SK-N-SH (cell line): ENCODE data around the gene SLC9C1. TPM values are rescaled to one million over a fixed set of nuclear protein-coding genes. Genes with fewer than 3 reads are reported as not detected.

ENCODE experiments used
- CTCF ChIA-PET: fragments of 300-600, 350-600 bp; formaldehyde crosslinking; extraction: SDS; loops from one replicate; lab custom pipeline; 2021; lab: Yijun Ruan, JAX
- POLR2A ChIA-PET: fragments of 350-600 bp; sonication (Branson Sonifier 250); formaldehyde crosslinking; extraction: SDS; loops from one replicate; lab custom pipeline; 2020; ENCODE audit warnings: antibody characterized with exemption, inconsistent platforms; lab: Yijun Ruan, JAX
- DNase-seq: peaks from one replicate; pipeline ENCODE4 v3.0.0; 2012
- H2AFZ ChIP-seq: fragments of 200-600 bp; sonication (generic); 2 replicates; pipeline ENCODE4 v1.8.1; 2016; ENCODE audit warnings: antibody characterized with exemption, mild to moderate bottlenecking, low read depth
- H3F3A ChIP-seq: fragments of 200-600 bp; sonication (generic); replicated peaks from 2 replicates; pipeline ENCODE3; 2016; ENCODE audit warnings: antibody characterized with exemption, mild to moderate bottlenecking; ENCODE audit not compliant: insufficient read depth
- H3K27ac ChIP-seq, 2 experiments: fragments of 200-500 bp in 1 of 2; fragments of 200-600 bp in 1 of 2; sonication (Bioruptor generic) in 1 of 2; sonication (generic), shearing (Covaris generic) in 1 of 2; 2 replicates each; pipeline versions ENCODE4 v1.5.1 to v1.6.1; 2014 to 2016; ENCODE audit warnings: low read depth in 2 of 2, inconsistent platforms in 1 of 2, low read length in 1 of 2, mild to moderate bottlenecking in 1 of 2, mixed read lengths in 1 of 2
- H3K27me3 ChIP-seq: fragments of 200-600 bp; sonication (generic), shearing (Covaris generic); 2 replicates; pipeline ENCODE4 v1.6.1; 2016; ENCODE audit warnings: mixed run types; ENCODE audit not compliant: insufficient read depth
- H3K36me3 ChIP-seq, 2 experiments: fragments of 200-500 bp in 1 of 2; fragments of 200-600 bp in 1 of 2; sonication (Bioruptor generic) in 1 of 2; sonication (generic) in 1 of 2; replicated peaks in 1 of 2; 2 replicates each; pipeline versions ENCODE3 to v1.5.1; 2014 to 2016; ENCODE audit warnings: low read length in 1 of 2, mild to moderate bottlenecking in 1 of 2; ENCODE audit not compliant: insufficient read depth in 2 of 2, control insufficient read depth in 1 of 2
- H3K4me1 ChIP-seq, 2 experiments: fragments of 200-500 bp in 1 of 2; fragments of 200-600 bp in 1 of 2; sonication (Bioruptor generic) in 1 of 2; sonication (generic), shearing (Covaris generic) in 1 of 2; 2 replicates each; pipeline versions ENCODE4 v1.5.1 to v1.6.1; 2014 to 2016; ENCODE audit warnings: low read depth in 1 of 2, low read length in 1 of 2, mixed run types in 1 of 2; ENCODE audit not compliant: insufficient read depth in 2 of 2, control insufficient read depth in 1 of 2
- H3K4me2 ChIP-seq: fragments of 200-600 bp; sonication (generic), shearing (Covaris generic); 2 replicates; pipeline ENCODE4 v1.6.1; 2017; ENCODE audit warnings: mixed run types
- H3K4me3 ChIP-seq, 2 experiments: fragments of 200-500 bp in 1 of 2; fragments of 200-600 bp in 1 of 2; sonication (Bioruptor generic) in 1 of 2; sonication (generic), shearing (Covaris generic) in 1 of 2; 2 replicates each; pipeline versions ENCODE4 v1.5.1 to v1.8.1; 2014 to 2016; ENCODE audit warnings: low read depth in 2 of 2, inconsistent platforms in 1 of 2, low read length in 1 of 2, mild to moderate bottlenecking in 1 of 2, mixed read lengths in 1 of 2, moderate library complexity in 1 of 2
- H3K79me2 ChIP-seq: fragments of 200-600 bp; sonication (generic); 2 replicates; pipeline ENCODE4 v1.8.1; 2017; ENCODE audit warnings: mild to moderate bottlenecking; ENCODE audit not compliant: insufficient read depth
- H3K9ac ChIP-seq: fragments of 200-600 bp; sonication (generic); 2 replicates; pipeline ENCODE4 v1.6.1; 2017; ENCODE audit warnings: mixed run types
- H3K9me2 ChIP-seq: fragments of 200-600 bp; sonication (generic); 2 replicates; pipeline ENCODE4 v1.6.1; 2017; ENCODE audit warnings: mixed run types
- H3K9me3 ChIP-seq: fragments of 200-600 bp; sonication (generic); 2 replicates; pipeline ENCODE4 v1.6.1; 2017; ENCODE audit warnings: mixed run types, mild to moderate bottlenecking, moderate library complexity
- H4K20me1 ChIP-seq: fragments of 200-600 bp; sonication (generic); 2 replicates; pipeline ENCODE4 v1.6.1; 2017; ENCODE audit warnings: mild to moderate bottlenecking, mixed run types; ENCODE audit not compliant: insufficient read depth
- CTCF ChIP-seq: fragments of 200-600 bp; sonication (generic); IDR thresholded peaks from 2 replicates; pipeline ENCODE4 v1.6.1; 2017; ENCODE audit warnings: antibody characterized with exemption, mild to moderate bottlenecking, moderate library complexity
- ELF1 ChIP-seq: IDR thresholded peaks from 2 replicates; pipeline ENCODE4 v1.4.0; 2012
- IRF3 ChIP-seq: fragments of 150-350 bp; IDR thresholded peaks from 2 replicates; pipeline ENCODE4 v1.6.1; 2016; ENCODE audit warnings: mild to moderate bottlenecking, low read depth, low read length
- MAX ChIP-seq: IDR thresholded peaks from 2 replicates; pipeline ENCODE4 v1.4.0; 2012; ENCODE audit warnings: low read depth
- MEF2A ChIP-seq: IDR thresholded peaks from 2 replicates; pipeline ENCODE4 v1.4.0; 2012; ENCODE audit warnings: low read depth, borderline replicate concordance
- MXI1 ChIP-seq: IDR thresholded peaks from 2 replicates; pipeline ENCODE4 v1.6.1; 2012; ENCODE audit warnings: mild to moderate bottlenecking, low read depth, low read length, improper control_type of control experiment
- NFIC ChIP-seq: IDR thresholded peaks from 2 replicates; pipeline ENCODE4 v1.4.0; 2012; ENCODE audit warnings: borderline replicate concordance
- NRF1 ChIP-seq: IDR thresholded peaks from 2 replicates; pipeline ENCODE4 v1.6.1; 2012; ENCODE audit warnings: low read depth, mild to moderate bottlenecking, low read length
- PBX3 ChIP-seq: IDR thresholded peaks from 2 replicates; pipeline ENCODE4; 2012
- RAD21 ChIP-seq: IDR thresholded peaks from 2 replicates; pipeline ENCODE4 v1.6.1; 2012; ENCODE audit warnings: mild to moderate bottlenecking, low read length
- SIN3A ChIP-seq: IDR thresholded peaks from 2 replicates; pipeline ENCODE4 v1.6.1; 2012; ENCODE audit warnings: low read depth, mild to moderate bottlenecking, low read length, moderate library complexity, borderline replicate concordance
- SMC3 ChIP-seq: IDR thresholded peaks from 2 replicates; pipeline ENCODE4 v1.6.1; 2012; ENCODE audit warnings: low read depth, low read length, improper control_type of control experiment
- USF1 ChIP-seq: IDR thresholded peaks from 2 replicates; pipeline ENCODE4 v1.4.0; 2012; ENCODE audit warnings: low read depth, borderline replicate concordance
- USF2 ChIP-seq: fragments of 150-350 bp; IDR thresholded peaks from 2 replicates; pipeline ENCODE4 v1.6.1; 2017; ENCODE audit warnings: antibody characterized with exemption, low read length, low read depth, borderline replicate concordance
- YY1 ChIP-seq: IDR thresholded peaks from 2 replicates; pipeline ENCODE4 v1.4.0; 2012; ENCODE audit warnings: low read depth, mild to moderate bottlenecking
- WGBS: methylation state at CpG from one replicate; pipeline ENCODE4 v1.1.6; 2017; ENCODE audit warnings: low lambda C conversion rate; 5-methylcytosine and 5-hydroxymethylcytosine counted together
- polyA plus RNA-seq, 3 experiments: library from polyadenylated mRNA; depleted of rRNA; stranded (reverse); fragments of >200 nt; gene quantifications; 2 replicates each; pipeline ENCODE4 v1.2.3, GENCODE V29; 2012

The SLC9C1 gene
- polyA plus RNA-seq, 1 of the 3 experiments (the other 2 are of a cell fraction) = not detected

- TF ChIP-seq CTCF = no peak
- TF ChIP-seq RAD21 = no peak
- TF ChIP-seq SMC3 = no peak
- no peak for TF ChIP-seq ELF1
- TF ChIP-seq USF1 = no peak
- no peak for TF ChIP-seq PBX3
- no peak for TF ChIP-seq SIN3A
These were observed 124.0 kb downstream of the SLC9C1 start (continued) for GRCh38 chr3:112170046-112170445.

- Histone ChIP-seq H3K79me2 (no peaks in the 10 kb centered on the region), H3K9me2 (no peaks in the 10 kb centered on the region), H3K4me2 (no peak overlapping the region), H2AFZ (no peak overlapping the region), H3K27ac (no peak overlapping the region), H3F3A (no peaks in the 10 kb centered on the region), H3K36me3 (no peaks in the 10 kb centered on the region), H3K4me1 (no peaks in the 10 kb centered on the region), H4K20me1 (no peaks in the 10 kb centered on the region), H3K9ac (no peak overlapping the region), H3K4me3 (no peak overlapping the region), H3K27me3 (no peaks in the 10 kb centered on the region), H3K9me3 (no peaks in the 10 kb centered on the region)
- WGBS = 65% methylated on average over 2 of the region's 2 CpGs
- POLR2A ChIA-PET = no interaction called here
- DNase-seq = no peak
- no peak for TF ChIP-seq MXI1
- no peak for TF ChIP-seq YY1
- no peak for TF ChIP-seq USF1
- TF ChIP-seq NRF1 = no peak
- no peak for TF ChIP-seq MAX
- TF ChIP-seq USF2 = no peak
- no peak for TF ChIP-seq MEF2A
- no peak for TF ChIP-seq CTCF
- no peak for TF ChIP-seq IRF3
- TF ChIP-seq NFIC = no peak
- CTCF ChIA-PET = interaction anchor here (1.1 kb wide), 1 partner anchor 352 kb away, joined by 3 read pairs; no protein-coding TSS in a partner anchor
These were observed 126.3 kb downstream of the SLC9C1 start for GRCh38 chr3:112167758-112168157.
